GM12873 (cell line): ENCODE measurements around the gene DGKI.
A peak's percentile ranks its signal among the peaks of the same experiment; 100 is the strongest.

ENCODE experiments used
- CTCF ChIP-seq: IDR thresholded peaks from 2 replicates; pipeline ENCODE4 v1.5.1; 2012; ENCODE audit warnings: low read depth, mild to moderate bottlenecking, moderate library complexity, low read length, control low read depth; ENCODE audit not compliant: insufficient read depth; ENCODE audit errors: missing control alignments

Gene DGKI

GRCh38 chr7:137345799-137346449, 500.9 kb downstream of the DGKI start:
- no peak for TF ChIP-seq CTCF

GRCh38 chr7:137343281-137343841, 503.4 kb downstream of the DGKI start, which contains the start of gene PTN:
Gene PTN (minus strand): TSS chr7:137343733. CDS start chr7:137254973, 88,760 bp downstream.
- no peak for TF ChIP-seq CTCF

- TF ChIP-seq CTCF: no peak
Observed at GRCh38 chr7:137342828-137343261, 503.9 kb downstream of the DGKI start.

GRCh38 chr7:137342265-137342664, 504.5 kb downstream of the DGKI start:
- no peak for TF ChIP-seq CTCF

GRCh38 chr7:137337902-137338301, 508.9 kb downstream of the DGKI start:
- TF ChIP-seq CTCF: peak; percentile 30

- no peak for TF ChIP-seq CTCF
Observed at GRCh38 chr7:137335814-137336213, 511.0 kb downstream of the DGKI start.

- TF ChIP-seq CTCF: no peak
Observed at GRCh38 chr7:137331378-137331777, 515.4 kb downstream of the DGKI start.
